Measurements from ENCODE around the gene COL2A1.
A peak's percentile ranks its signal among the peaks of the same experiment; 100 is the strongest.

The COL2A1 gene

GRCh38 chr12:47975036-47975620, 29.1 kb downstream of the COL2A1 start:
- TF ChIP-seq GATA2 (IDR thresholded peaks at IDR 0.05; ENCODE audit: low read depth, low read length): no peak
- no peak for TF ChIP-seq GATA3 (IDR thresholded peaks at IDR 0.05; ENCODE audit: low read depth, low read length)

GRCh38 chr12:47973870-47974269, 30.4 kb downstream of the COL2A1 start:
- no peak for TF ChIP-seq GATA3 (IDR thresholded peaks at IDR 0.05; ENCODE audit: low read depth, low read length)
- TF ChIP-seq GATA2 (IDR thresholded peaks at IDR 0.05; ENCODE audit: low read depth, low read length): no peak

GRCh38 chr12:47972895-47973294, 31.4 kb downstream of the COL2A1 start:
- no peak for TF ChIP-seq GATA2 (IDR thresholded peaks at IDR 0.05; ENCODE audit: low read depth, low read length)
- TF ChIP-seq GATA3 (IDR thresholded peaks at IDR 0.05; ENCODE audit: low read depth, low read length): no peak

GRCh38 chr12:47970843-47971242, 33.4 kb downstream of the COL2A1 start:
- no peak for TF ChIP-seq GATA2 (IDR thresholded peaks at IDR 0.05; ENCODE audit: low read depth, low read length)
- no peak for TF ChIP-seq GATA3 (IDR thresholded peaks at IDR 0.05; ENCODE audit: low read depth, low read length)

- TF ChIP-seq GATA2 (IDR thresholded peaks at IDR 0.05; ENCODE audit: low read depth, low read length) (no peak), GATA3 (IDR thresholded peaks at IDR 0.05; ENCODE audit: low read depth, low read length) (no peak)
Observed at GRCh38 chr12:47969845-47970244, 34.4 kb downstream of the COL2A1 start.

- TF ChIP-seq GATA3 (IDR thresholded peaks at IDR 0.05; ENCODE audit: low read depth, low read length) (no peak), GATA2 (IDR thresholded peaks at IDR 0.05; ENCODE audit: low read depth, low read length) (no peak)
Observed at GRCh38 chr12:47967461-47968321, 36.6 kb downstream of the COL2A1 start.

GRCh38 chr12:47965581-47965980, 38.7 kb downstream of the COL2A1 start:
- TF ChIP-seq GATA3 (IDR thresholded peaks at IDR 0.05; ENCODE audit: low read depth, low read length): no peak

GRCh38 chr12:47964106-47964728, 40.1 kb downstream of the COL2A1 start:
- TF ChIP-seq GATA2 (IDR thresholded peaks at IDR 0.05; ENCODE audit: low read depth, low read length) (0 out of 2 replicates have a peak, but pooled peaks have one; percentile 19), GATA3 (IDR thresholded peaks at IDR 0.05; ENCODE audit: low read depth, low read length) (no peak)

GRCh38 chr12:47963340-47964040, 40.8 kb downstream of the COL2A1 start, which contains the start of gene TMEM106C:
TMEM106C (plus strand) TSS chr12:47963596; CDS start chr12:47964237, 641 bp downstream.
- TF ChIP-seq GATA3 (IDR thresholded peaks at IDR 0.05; ENCODE audit: low read depth, low read length): no peak
- TF ChIP-seq GATA2 (IDR thresholded peaks at IDR 0.05; ENCODE audit: low read depth, low read length): no peak

- TF ChIP-seq GATA2 (IDR thresholded peaks at IDR 0.05; ENCODE audit: low read depth, low read length) (no peak), GATA3 (IDR thresholded peaks at IDR 0.05; ENCODE audit: low read depth, low read length) (no peak)
Observed at GRCh38 chr12:47962198-47962597, 42.1 kb downstream of the COL2A1 start.

- TF ChIP-seq GATA3 (IDR thresholded peaks at IDR 0.05; ENCODE audit: low read depth, low read length): no peak
- no peak for TF ChIP-seq GATA2 (IDR thresholded peaks at IDR 0.05; ENCODE audit: low read depth, low read length)
Observed at GRCh38 chr12:47955059-47955458, 49.2 kb downstream of the COL2A1 start.

GRCh38 chr12:47954467-47955045, 49.7 kb downstream of the COL2A1 start:
- TF ChIP-seq GATA3 (IDR thresholded peaks at IDR 0.05; ENCODE audit: low read depth, low read length): no peak
- no peak for TF ChIP-seq GATA2 (IDR thresholded peaks at IDR 0.05; ENCODE audit: low read depth, low read length)

- TF ChIP-seq GATA3 (IDR thresholded peaks at IDR 0.05; ENCODE audit: low read depth, low read length) (no peak), GATA2 (IDR thresholded peaks at IDR 0.05; ENCODE audit: low read depth, low read length) (no peak)
Observed at GRCh38 chr12:47954058-47954457, 50.2 kb downstream of the COL2A1 start.

Data from SH-SY5Y (cell line).